ENCODE data around the gene CLPTM1L. TPM values are rescaled to one million over a fixed set of nuclear protein-coding genes. Genes with fewer than 3 reads are reported as not detected.

Gene CLPTM1L
- total and polyA plus RNA-seq, 9 donors = 28.1 to 96.2 (median 49.0) TPM

- H3K27me3 ChIP-seq = no peaks in the 10 kb centered on the region
- H3K36me3 ChIP-seq = no peaks in the 10 kb centered on the region
- H3K4me3 ChIP-seq = no peak overlapping the region
- 91 to 94% (median 92%) methylated on average over 17 of the region's 17 CpGs for WGBS, 3 donors
- H3K27ac ChIP-seq = no peak overlapping the region
- DNase-seq = peak in 2 of 5 donors; percentile 8 to 23
- no peaks in the 10 kb centered on the region for H3K9me3 ChIP-seq
- no peak for TF ChIP-seq CTCF (IDR thresholded peaks at IDR 0.05)
- no peak for TF ChIP-seq POLR2A (IDR thresholded peaks at IDR 0.05)
- TF ChIP-seq EP300 (IDR thresholded peaks at IDR 0.05) = no peak
- no peaks in the 10 kb centered on the region for H3K4me1 ChIP-seq (ENCODE audit: insufficient read depth)
- intact Hi-C loops (cut with DNase I) = no loop called here
Observed at GRCh38 chr5:1325191-1325741, 19.6 kb downstream of the CLPTM1L start.

DNA sequence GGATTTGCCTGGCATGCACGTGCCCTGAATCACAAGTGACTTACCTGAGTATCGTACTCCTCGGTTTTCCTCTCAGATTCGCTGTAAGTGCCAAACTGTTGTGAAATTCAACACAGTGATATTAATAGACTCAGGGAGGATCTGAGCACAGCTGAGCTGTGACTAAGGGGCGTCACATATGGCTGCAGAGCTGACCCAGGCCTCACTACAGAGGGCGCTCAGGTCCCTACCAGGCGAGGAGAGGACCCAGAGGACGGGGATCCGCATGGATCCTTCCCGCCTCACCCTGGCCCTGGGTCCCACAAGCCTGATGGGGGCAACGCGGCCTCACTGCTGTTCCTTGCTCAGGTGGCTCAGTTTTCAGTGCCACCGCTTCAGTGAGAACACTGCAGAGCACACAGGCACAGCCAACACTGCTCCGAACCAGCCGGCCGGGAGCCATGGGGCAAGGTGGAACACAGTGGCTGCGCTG is 20.1 kb downstream of the CLPTM1L start:
- H3K4me1 ChIP-seq (ENCODE audit: insufficient read depth) = no peaks in the 10 kb centered on the region
- H3K4me3 ChIP-seq = no peak overlapping the region
- H3K27ac ChIP-seq = no peak overlapping the region
- 92 to 93% (median 93%) methylated on average over 17 of the region's 17 CpGs for WGBS, 3 donors
- intact Hi-C loops (cut with DNase I) = no loop called here
- no peaks in the 10 kb centered on the region for H3K9me3 ChIP-seq
- DNase-seq = peak in 1 of 5 donors; percentile 19
- no peaks in the 10 kb centered on the region for H3K36me3 ChIP-seq
- H3K27me3 ChIP-seq = no peaks in the 10 kb centered on the region
- TF ChIP-seq CTCF (IDR thresholded peaks at IDR 0.05) = no peak
- no peak for TF ChIP-seq POLR2A (IDR thresholded peaks at IDR 0.05)
- TF ChIP-seq EP300 (IDR thresholded peaks at IDR 0.05) = no peak

- intact Hi-C loops (cut with DNase I) = no loop called here
- no peak overlapping the region for H3K4me3 ChIP-seq
- peak in 2 of 5 donors; percentile 7 to 18 for DNase-seq
- no peaks in the 10 kb centered on the region for H3K4me1 ChIP-seq (ENCODE audit: insufficient read depth)
- TF ChIP-seq CTCF (IDR thresholded peaks at IDR 0.05) (no peak), EP300 (IDR thresholded peaks at IDR 0.05) (no peak), POLR2A (IDR thresholded peaks at IDR 0.05) (no peak)
- no peaks in the 10 kb centered on the region for H3K27me3 ChIP-seq
- no peaks in the 10 kb centered on the region for H3K9me3 ChIP-seq
- no peaks in the 10 kb centered on the region for H3K36me3 ChIP-seq
- WGBS, 3 donors = 95 to 96% (median 96%) methylated on average over 15 of the region's 15 CpGs
- no peak overlapping the region for H3K27ac ChIP-seq
Observed at GRCh38 chr5:1324301-1324700, 20.6 kb downstream of the CLPTM1L start.

GRCh38 chr5:1323803-1324173 is 21.1 kb downstream of the CLPTM1L start:
- intact Hi-C loops (cut with DNase I) = no loop called here
- no peaks in the 10 kb centered on the region for H3K36me3 ChIP-seq
- DNase-seq = peak in 2 of 5 donors; percentile 11 to 16
- no peak overlapping the region for H3K27ac ChIP-seq
- 93% methylated on average over 13 of the region's 13 CpGs for WGBS, 3 donors
- H3K4me1 ChIP-seq (ENCODE audit: insufficient read depth) = no peaks in the 10 kb centered on the region
- H3K4me3 ChIP-seq = no peak overlapping the region
- no peaks in the 10 kb centered on the region for H3K9me3 ChIP-seq
- TF ChIP-seq CTCF (IDR thresholded peaks at IDR 0.05) (no peak), EP300 (IDR thresholded peaks at IDR 0.05) (no peak), POLR2A (IDR thresholded peaks at IDR 0.05) (no peak)
- H3K27me3 ChIP-seq = no peaks in the 10 kb centered on the region
